ENCODE results near the gene PREPL. TPM values are rescaled to one million over a fixed set of nuclear protein-coding genes. Genes with fewer than 3 reads are reported as not detected.

PREPL gene
- total and polyA plus RNA-seq, 10 of the 15 experiments (the other 5 are each of a cell fraction or from before 2014, with no cell fraction given): 9.2 to 43.0 (median 20.4) TPM

- H3K79me2 ChIP-seq (ENCODE audit: control insufficient read depth, insufficient read depth, low read length): no peaks in the 10 kb centered on the region
- DNase-seq (ENCODE audit: low read depth, low spot score) (no peak), FAIRE-seq (no peak), ATAC-seq (no peak)
- no peaks in the 10 kb centered on the region for H3K36me3 ChIP-seq (ENCODE audit: control insufficient read depth in 2 of 2, insufficient read depth in 2 of 2, low read length in 1 of 2)
- ChIA-PET RAD21 (ENCODE audit: unreplicated experiment) (interaction anchor here (0.6 kb wide), 1 partner anchor 1403 kb away, joined by 3 read pairs; no protein-coding TSS in a partner anchor), POLR2A (no interaction called here), CTCF (interaction anchor here (0.8 to 3.6 kb wide), 8 partner anchors 13 to 250 kb away, joined by 3 to 22 read pairs (median 4); no protein-coding TSS in a partner anchor), SMC1A (ENCODE audit: uncharacterized antibody, unreplicated experiment) (interaction anchor here (0.9 to 3.1 kb wide), 5 partner anchors 17 to 133 kb away, joined by 3 to 13 read pairs (median 5); no protein-coding TSS in a partner anchor)
- H3K27ac ChIP-seq (ENCODE audit: control insufficient read depth, insufficient read depth): no peak overlapping the region
- H3K9me3 ChIP-seq (replicated peaks; ENCODE audit: control insufficient read depth, insufficient read depth, low read length): no peaks in the 10 kb centered on the region
- no TSS peak for BruUV-seq (replicated peaks)
- no peaks in the 10 kb centered on the region for H4K20me1 ChIP-seq (ENCODE audit: control insufficient read depth, insufficient read depth)
- in situ Hi-C loops (cut with MboI): no loop called here
- no peaks in the 10 kb centered on the region; a peak in 1 of 4 replicates for H3K27me3 ChIP-seq (replicated peaks in 1 of 2; ENCODE audit: control insufficient read depth in 2 of 2, insufficient read depth in 2 of 2, low read length in 1 of 2)
- H3K4me2 ChIP-seq (ENCODE audit: control insufficient read depth, insufficient read depth): no peak overlapping the region
- no peak overlapping the region for H2AFZ ChIP-seq (ENCODE audit: control insufficient read depth, low read depth, low read length)
- H3K9ac ChIP-seq (ENCODE audit: control insufficient read depth, insufficient read depth, low read length): no peak overlapping the region
- no peak overlapping the region for H3K4me3 ChIP-seq
- intact Hi-C loops (cut with micrococcal nuclease; ENCODE audit: unreplicated experiment): loop anchor here (5.0 kb wide), 1 partner anchor 254 kb away; no protein-coding TSS in a partner anchor
- WGBS (ENCODE audit: insufficient coverage, insufficient replicate concordance, low lambda C conversion rate, missing lambda C conversion rate): 59% methylated on average over 5 of the region's 5 CpGs
- TF ChIP-seq SMAD5 (IDR thresholded peaks at IDR 0.05; ENCODE audit: low read depth) (no peak), USF2 (IDR thresholded peaks at IDR 0.05; ENCODE audit: borderline replicate concordance, low read depth, low read length) (no peak), CHD4 (IDR thresholded peaks at IDR 0.05) (no peak), YY1 (IDR thresholded peaks at IDR 0.05; ENCODE audit: low read depth, low read length) (no peak), IRF5 (IDR thresholded peaks at IDR 0.05; ENCODE audit: borderline replicate concordance) (no peak), RBBP5 (conservative IDR thresholded peaks at IDR 0.05) (no peak), KAT2A (conservative IDR thresholded peaks at IDR 0.05; ENCODE audit: control insufficient read depth, low read depth, low read length) (no peak), BHLHE40 (IDR thresholded peaks at IDR 0.05; ENCODE audit: borderline replicate concordance in 1 of 2, low read depth in 2 of 2, low read length in 1 of 2) (no peak), PML (IDR thresholded peaks at IDR 0.05; ENCODE audit: low read length) (no peak), MLLT1 (IDR thresholded peaks at IDR 0.05) (no peak), JUNB (IDR thresholded peaks at IDR 0.05) (no peak), ZNF384 (IDR thresholded peaks at IDR 0.05; ENCODE audit: borderline replicate concordance, low read depth, low read length) (no peak), EP300 (IDR thresholded peaks at IDR 0.05; ENCODE audit: borderline replicate concordance in 1 of 2, control insufficient read depth in 1 of 2, low read depth in 2 of 2, low read length in 2 of 2) (no peak), IKZF2 (IDR thresholded peaks at IDR 0.05) (no peak), ATF7 (IDR thresholded peaks at IDR 0.05; ENCODE audit: low read depth) (no peak), WRNIP1 (IDR thresholded peaks at IDR 0.05; ENCODE audit: borderline replicate concordance, low read depth, low read length) (no peak), NFXL1 (IDR thresholded peaks at IDR 0.05; ENCODE audit: borderline replicate concordance) (no peak), MAX (IDR thresholded peaks at IDR 0.05; ENCODE audit: low read depth, low read length) (no peak)
- H3K4me1 ChIP-seq (ENCODE audit: control insufficient read depth, insufficient read depth, low read length): no peaks in the 10 kb centered on the region
These were observed 64.6 kb downstream of the PREPL start for GRCh38 chr2:44296653-44297052.
